Upper lobe of right lung (tissue), 1 donor: ENCODE results near the gene PTPRN2. TPM values are rescaled to one million over a fixed set of nuclear protein-coding genes. Genes with fewer than 3 reads are reported as not detected.

Experiments used
- ATAC-seq: fragments of 200-7000 bp; cut with Tn5 transposase; one replicate; pipeline ENCODE4 v1.9.1; 2020; ENCODE audit warnings: mild to moderate bottlenecking, moderate library complexity
- DNase-seq: peaks from one replicate; pipeline ENCODE4 v3.0.0-alpha.2; 2020
- H3K27ac ChIP-seq: fragments of 200-600 bp; one replicate; pipeline ENCODE4 v1.8.0; 2022
- H3K27me3 ChIP-seq: fragments of 200-600 bp; one replicate; pipeline ENCODE4 v1.8.0; 2022; ENCODE audit warnings: mild to moderate bottlenecking
- H3K36me3 ChIP-seq: fragments of 200-600 bp; one replicate; pipeline ENCODE4 v1.8.0; 2022
- H3K4me1 ChIP-seq: fragments of 200-600 bp; one replicate; pipeline ENCODE4 v1.8.0; 2022
- H3K4me3 ChIP-seq: fragments of 200-600 bp; one replicate; pipeline ENCODE4 v1.8.0; 2022; ENCODE audit warnings: mild to moderate bottlenecking
- H3K9me3 ChIP-seq: fragments of 200-600 bp; one replicate; pipeline ENCODE4 v1.8.0; 2022
- intact Hi-C: fragments of 100-400 bp; cut with DNase I; formaldehyde crosslinking; loops from one replicate; pipeline ENCODE4 v1.11.0; 2022
- total RNA-seq: library from RNA; stranded (reverse); fragmentation: NEBNext Ultra II Directional; extraction: Animal tissue kit (Norgen Biotek cat#: 25700); gene quantifications from one replicate; pipeline ENCODE4 v1.2.1, GENCODE V29; 2021
- TF ChIP-seq, protein P1 (sequence below): fragments of 200-600 bp; IDR thresholded peaks from one replicate; pipeline ENCODE4 v1.8.0; 2022; ENCODE audit warnings: antibody characterized with exemption
- donor health status: DM: no; HTN: yes; CAD: no; lungs with severe emphysema.

PTPRN2 gene
- total RNA-seq, 1 donor from 2014 or later, result 4.9 TPM

DNA sequence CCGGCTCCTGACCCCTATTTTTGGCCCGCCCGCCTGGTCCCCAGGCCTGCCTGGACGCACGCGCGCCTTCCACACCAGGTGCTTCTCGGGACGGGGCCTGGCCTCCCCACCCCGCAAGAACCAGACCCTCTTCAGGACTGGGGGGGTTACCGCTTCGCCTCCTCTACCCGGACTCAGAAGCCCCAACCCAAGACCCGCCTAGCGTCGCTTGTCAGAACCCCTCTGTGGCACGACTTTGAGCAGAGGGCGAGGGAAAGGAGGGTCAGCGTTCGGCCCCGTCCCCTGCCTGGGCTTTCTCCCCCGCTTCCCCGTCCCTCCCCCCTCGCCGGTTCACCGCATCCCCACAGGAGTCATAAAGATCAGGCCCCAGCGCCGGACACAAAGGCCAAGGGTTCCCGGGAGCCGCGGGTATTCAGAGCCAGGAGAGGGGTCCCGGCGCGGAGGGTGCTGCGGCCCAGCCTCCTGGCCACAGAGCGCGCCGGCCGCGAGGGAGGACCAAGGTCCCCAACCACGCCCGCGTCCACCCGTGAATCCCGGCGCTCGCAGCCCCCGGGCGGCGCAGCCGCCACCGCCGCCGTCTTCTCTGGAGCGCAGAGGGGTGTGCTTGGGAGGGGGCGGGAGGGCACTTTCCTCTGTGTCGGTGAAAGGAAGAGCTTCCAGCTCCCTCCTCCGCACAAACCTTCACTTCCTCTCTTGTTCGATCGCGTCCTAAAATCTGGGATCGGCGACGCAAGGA is 898.9 kb downstream of the PTPRN2 start:
- Histone ChIP-seq H3K27ac (no peak overlapping the region), H3K9me3 (no peaks in the 10 kb centered on the region), H3K27me3 (peaks cover 95% of the 10 kb centered on the region), H3K4me3 (no peak overlapping the region), H3K36me3 (no peaks in the 10 kb centered on the region), H3K4me1 (peaks cover 10% of the 10 kb centered on the region)
- ATAC-seq (no peak), DNase-seq (peak; percentile 59)
- TF ChIP-seq, protein P1, sequence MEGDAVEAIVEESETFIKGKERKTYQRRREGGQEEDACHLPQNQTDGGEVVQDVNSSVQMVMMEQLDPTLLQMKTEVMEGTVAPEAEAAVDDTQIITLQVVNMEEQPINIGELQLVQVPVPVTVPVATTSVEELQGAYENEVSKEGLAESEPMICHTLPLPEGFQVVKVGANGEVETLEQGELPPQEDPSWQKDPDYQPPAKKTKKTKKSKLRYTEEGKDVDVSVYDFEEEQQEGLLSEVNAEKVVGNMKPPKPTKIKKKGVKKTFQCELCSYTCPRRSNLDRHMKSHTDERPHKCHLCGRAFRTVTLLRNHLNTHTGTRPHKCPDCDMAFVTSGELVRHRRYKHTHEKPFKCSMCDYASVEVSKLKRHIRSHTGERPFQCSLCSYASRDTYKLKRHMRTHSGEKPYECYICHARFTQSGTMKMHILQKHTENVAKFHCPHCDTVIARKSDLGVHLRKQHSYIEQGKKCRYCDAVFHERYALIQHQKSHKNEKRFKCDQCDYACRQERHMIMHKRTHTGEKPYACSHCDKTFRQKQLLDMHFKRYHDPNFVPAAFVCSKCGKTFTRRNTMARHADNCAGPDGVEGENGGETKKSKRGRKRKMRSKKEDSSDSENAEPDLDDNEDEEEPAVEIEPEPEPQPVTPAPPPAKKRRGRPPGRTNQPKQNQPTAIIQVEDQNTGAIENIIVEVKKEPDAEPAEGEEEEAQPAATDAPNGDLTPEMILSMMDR, result no peak
- intact Hi-C loops, result no loop called here

DNA sequence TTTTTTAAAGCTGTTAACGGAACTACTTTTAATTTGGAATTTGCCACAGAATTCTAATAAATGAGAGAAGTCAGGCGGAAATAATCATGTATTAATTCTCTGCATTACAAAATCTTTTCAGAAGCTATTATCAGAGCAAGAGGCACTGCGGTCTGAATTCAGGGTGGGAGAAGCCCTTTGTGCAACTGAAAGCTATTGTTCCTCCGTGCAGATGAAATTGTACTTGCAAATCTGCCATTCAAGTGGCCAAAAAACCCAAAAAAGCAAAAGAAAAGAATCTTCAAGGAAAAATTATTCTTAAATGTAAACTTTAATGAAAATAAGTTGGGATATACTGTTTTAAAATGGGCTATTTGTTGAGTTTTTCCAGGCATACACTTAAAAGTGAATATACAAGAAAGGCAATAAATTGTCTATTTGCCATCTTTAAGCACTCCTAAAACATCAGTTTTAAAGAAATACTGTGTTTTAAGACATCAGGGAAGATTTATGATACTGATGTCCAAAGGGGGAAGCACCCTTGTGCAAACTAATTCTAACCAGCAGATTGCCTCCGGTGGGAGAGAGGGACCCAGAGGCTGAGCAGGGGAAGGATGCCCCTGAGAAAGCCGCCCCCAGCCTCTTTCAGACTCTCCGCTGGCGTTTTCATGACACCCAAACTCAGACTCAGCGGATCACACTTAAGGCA is 899.6 kb downstream of the PTPRN2 start:
- no peaks in the 10 kb centered on the region for H3K36me3 ChIP-seq
- no peak for DNase-seq
- H3K4me3 ChIP-seq, result no peak overlapping the region
- peaks cover 95% of the 10 kb centered on the region for H3K27me3 ChIP-seq
- H3K27ac ChIP-seq, result no peak overlapping the region
- ATAC-seq, result no peak
- TF ChIP-seq, protein P1, result no peak
- intact Hi-C loops, result no loop called here
- peaks cover 10% of the 10 kb centered on the region for H3K4me1 ChIP-seq
- no peaks in the 10 kb centered on the region for H3K9me3 ChIP-seq

DNA sequence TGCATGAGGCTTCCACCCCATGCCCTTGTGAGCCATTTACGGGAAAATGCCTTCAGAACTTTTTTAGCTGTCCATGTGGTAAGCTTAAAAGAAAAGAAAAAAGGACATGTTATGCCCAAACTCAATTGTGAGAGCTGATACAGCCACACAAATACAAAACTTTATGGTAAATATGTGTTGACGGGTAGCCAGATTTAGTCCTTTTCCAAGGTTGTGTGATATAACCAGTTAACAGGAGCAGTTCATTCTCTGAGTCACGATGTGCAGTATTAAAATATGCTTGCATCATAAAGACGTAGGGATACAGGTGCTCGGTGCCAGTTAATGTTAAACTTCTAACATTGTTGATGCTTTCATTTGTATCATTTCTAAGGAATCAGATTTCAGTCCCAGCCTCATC is 900.5 kb downstream of the PTPRN2 start:
- Histone ChIP-seq H3K27me3 (peaks cover 95% of the 10 kb centered on the region), H3K27ac (no peak overlapping the region), H3K4me1 (peaks cover 10% of the 10 kb centered on the region), H3K36me3 (no peaks in the 10 kb centered on the region), H3K4me3 (no peak overlapping the region), H3K9me3 (no peaks in the 10 kb centered on the region)
- TF ChIP-seq, protein P1, result no peak
- intact Hi-C loops, result no loop called here
- ATAC-seq (no peak), DNase-seq (no peak)

DNA sequence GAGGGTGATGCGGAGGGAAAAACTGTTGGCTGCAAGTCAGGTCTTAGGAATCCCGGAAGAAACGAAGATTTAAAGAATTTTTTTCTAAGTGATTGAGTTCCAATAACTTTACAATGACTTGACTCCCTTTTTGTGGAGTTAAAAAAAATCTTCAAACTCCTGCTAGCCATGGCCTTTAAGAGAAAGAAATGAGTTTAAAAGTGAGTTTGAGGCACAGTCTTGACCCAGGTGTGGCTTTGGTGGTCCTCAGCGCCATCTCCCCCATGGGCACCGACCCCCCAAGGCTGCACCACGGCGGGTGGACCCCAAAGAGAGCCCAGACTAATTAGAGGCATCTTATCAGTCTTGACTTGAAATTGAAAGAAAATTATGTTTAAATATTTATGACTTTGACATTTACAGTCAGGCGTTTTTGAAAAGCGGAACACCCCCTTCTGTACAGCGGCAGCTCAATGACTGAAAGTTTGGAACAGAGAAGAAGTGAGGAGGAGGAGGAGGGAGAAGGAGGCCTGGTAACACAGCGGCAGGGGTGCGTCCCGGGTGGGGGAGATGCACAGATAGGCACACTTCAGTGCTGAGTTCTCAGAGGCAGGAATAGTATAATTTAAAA is 901.2 kb downstream of the PTPRN2 start:
- peak; percentile 26 for DNase-seq
- H3K27me3 ChIP-seq, result peaks cover 95% of the 10 kb centered on the region
- intact Hi-C loops, result no loop called here

DNA sequence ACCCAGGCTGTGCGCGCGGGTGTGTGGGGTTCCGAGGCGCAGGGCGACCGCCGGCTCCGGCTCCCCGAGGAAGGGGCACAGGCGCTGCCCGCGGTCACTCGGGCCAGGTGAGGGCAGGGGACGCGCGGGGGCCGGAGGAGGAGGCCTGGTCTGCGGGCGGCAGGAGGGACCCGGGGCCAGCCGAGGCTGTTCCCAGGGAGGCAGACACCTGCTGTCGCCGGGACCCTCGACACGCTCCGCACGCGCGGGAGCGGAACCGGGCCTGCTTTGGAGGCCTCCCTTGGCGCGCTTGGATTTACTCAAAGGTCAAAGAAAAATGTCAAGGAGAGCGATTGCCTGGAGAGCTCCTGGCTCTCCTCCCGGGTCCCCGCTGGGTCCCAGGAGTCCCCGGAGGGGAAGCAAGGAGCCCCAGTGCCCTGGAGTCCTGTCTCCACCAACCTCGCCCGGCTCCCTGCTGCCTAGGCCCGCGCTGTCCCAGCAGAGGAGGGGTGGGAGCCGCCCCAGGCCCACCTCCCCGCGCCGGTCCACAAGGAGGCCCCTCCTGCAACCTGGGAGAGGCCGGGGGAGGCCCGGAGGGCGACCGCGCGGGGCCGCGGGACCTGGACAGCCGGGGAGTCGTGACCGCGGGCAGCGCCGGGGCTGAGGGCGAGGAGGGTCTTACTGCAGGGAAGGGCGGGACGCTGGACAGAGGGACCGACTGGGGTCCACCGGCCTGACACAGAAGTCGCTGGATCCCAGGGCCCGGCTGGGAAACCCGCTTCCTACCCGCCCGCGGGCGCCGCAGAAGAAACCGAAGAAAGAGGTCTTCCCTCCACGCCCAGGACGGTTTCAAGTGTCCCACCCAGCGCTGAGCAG is 902.0 kb downstream of the PTPRN2 start:
- intact Hi-C loops, result no loop called here
- H3K4me1 ChIP-seq, result peaks cover 10% of the 10 kb centered on the region
- DNase-seq, result peak; percentile 60
- no peak overlapping the region for H3K27ac ChIP-seq
- ATAC-seq, result no peak
- H3K36me3 ChIP-seq, result no peaks in the 10 kb centered on the region
- H3K9me3 ChIP-seq, result no peaks in the 10 kb centered on the region
- H3K27me3 ChIP-seq, result peaks cover 99% of the 10 kb centered on the region
- TF ChIP-seq, protein P1, result no peak
- no peak overlapping the region for H3K4me3 ChIP-seq

More for the DNA sequence above, 901.2 kb downstream of the PTPRN2 start:
- Histone ChIP-seq H3K4me1 (peaks cover 10% of the 10 kb centered on the region), H3K27ac (no peak overlapping the region), H3K36me3 (no peaks in the 10 kb centered on the region), H3K9me3 (no peaks in the 10 kb centered on the region), H3K4me3 (no peak overlapping the region)
- TF ChIP-seq, protein P1, result no peak
- no peak for ATAC-seq
